ENCODE data around the gene ABHD17A. TPM values are rescaled to one million over a fixed set of nuclear protein-coding genes. Genes with fewer than 3 reads are reported as not detected.
"Not testable (repeated sequence)": the region's sequence is repeated elsewhere in the genome, so short reads cannot be mapped to it uniquely, and the experiment has no call there.

Gene ABHD17A
- total RNA-seq, 2 donors from 2014 or later = 49.9 to 51.4 TPM

- no peak for DNase-seq (ENCODE audit: low spot score)
- intact Hi-C loops (cut with DNase I) = no loop called here
Measured at GRCh38 chr19:1884291-1884718, 991 bp downstream of the ABHD17A start.

- intact Hi-C loops (cut with DNase I) = no loop called here
- no peak for DNase-seq (ENCODE audit: low spot score)
Measured at GRCh38 chr19:1883784-1884183, 1.5 kb downstream of the ABHD17A start.

- no peak for DNase-seq (ENCODE audit: low spot score)
- intact Hi-C loops (cut with DNase I) = no loop called here
Measured at GRCh38 chr19:1882786-1883692, 2.3 kb downstream of the ABHD17A start.

- DNase-seq (ENCODE audit: low spot score) = no peak
- intact Hi-C loops (cut with DNase I) = no loop called here
Measured at GRCh38 chr19:1882089-1882785, 3.1 kb downstream of the ABHD17A start.

GRCh38 chr19:1881393-1882088 is 3.8 kb downstream of the ABHD17A start:
- intact Hi-C loops (cut with DNase I); DNase-seq (ENCODE audit: low spot score): not testable (repeated sequence)

- intact Hi-C loops (cut with DNase I) = no loop called here
- DNase-seq (ENCODE audit: low spot score) = no peak
Measured at GRCh38 chr19:1880611-1881392, 4.5 kb downstream of the ABHD17A start.

GRCh38 chr19:1879982-1880381 is 5.3 kb downstream of the ABHD17A start:
- DNase-seq (ENCODE audit: low spot score); intact Hi-C loops (cut with DNase I): not testable (repeated sequence)

DNA sequence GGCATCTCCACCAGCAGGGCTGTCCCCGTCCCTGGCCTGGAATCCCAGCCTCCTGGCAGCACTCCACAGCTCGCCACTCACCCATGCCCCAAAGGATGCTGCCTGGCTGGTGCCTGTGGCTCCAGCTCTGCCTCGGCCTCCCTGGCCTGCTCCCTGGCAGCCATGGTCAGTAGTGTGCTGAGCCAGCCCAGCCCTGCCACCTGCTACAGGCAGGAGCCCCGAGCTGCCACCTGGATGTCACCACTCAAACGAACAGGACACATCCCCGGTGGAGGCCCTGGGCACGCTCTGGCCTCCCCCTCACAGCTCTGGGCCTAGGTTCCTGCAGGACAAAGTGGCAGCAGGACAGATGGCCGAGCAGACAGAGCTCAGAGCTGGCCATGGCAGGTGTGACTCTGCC is 6.7 kb downstream of the ABHD17A start:
- DNase-seq (ENCODE audit: low spot score); intact Hi-C loops (cut with DNase I): not testable (repeated sequence)

GRCh38 chr19:1877280-1877660 is 8.0 kb downstream of the ABHD17A start:
- intact Hi-C loops (cut with DNase I); DNase-seq (ENCODE audit: low spot score): not testable (repeated sequence)

GRCh38 chr19:1876496-1877279 is 8.6 kb downstream of the ABHD17A start:
- intact Hi-C loops (cut with DNase I); DNase-seq (ENCODE audit: low spot score): not testable (repeated sequence)

GRCh38 chr19:1875646-1876495 is 9.4 kb downstream of the ABHD17A start:
- peak; percentile 98 for DNase-seq (ENCODE audit: low spot score)
- intact Hi-C loops (cut with DNase I) = no loop called here

DNA sequence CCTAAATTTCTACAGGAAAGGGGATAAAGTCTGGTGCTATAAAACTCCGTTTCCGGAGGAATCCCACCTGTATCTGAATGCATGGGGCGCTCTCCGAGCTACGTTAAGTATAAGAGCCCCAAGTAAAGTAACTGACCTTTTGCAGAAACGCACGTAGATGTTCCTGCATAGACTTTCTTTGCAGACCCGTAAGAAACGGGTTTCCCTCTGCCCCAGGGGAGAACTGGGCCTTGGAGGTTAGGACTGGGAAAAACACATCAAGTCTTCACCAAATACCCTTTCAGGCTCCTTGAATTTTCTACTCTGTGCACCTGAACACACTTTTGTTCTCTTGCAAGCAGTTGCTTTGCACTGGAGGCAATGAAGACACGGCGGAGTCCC is 10.0 kb downstream of the ABHD17A start:
- DNase-seq (ENCODE audit: low spot score); intact Hi-C loops (cut with DNase I): not testable (repeated sequence)

DNA sequence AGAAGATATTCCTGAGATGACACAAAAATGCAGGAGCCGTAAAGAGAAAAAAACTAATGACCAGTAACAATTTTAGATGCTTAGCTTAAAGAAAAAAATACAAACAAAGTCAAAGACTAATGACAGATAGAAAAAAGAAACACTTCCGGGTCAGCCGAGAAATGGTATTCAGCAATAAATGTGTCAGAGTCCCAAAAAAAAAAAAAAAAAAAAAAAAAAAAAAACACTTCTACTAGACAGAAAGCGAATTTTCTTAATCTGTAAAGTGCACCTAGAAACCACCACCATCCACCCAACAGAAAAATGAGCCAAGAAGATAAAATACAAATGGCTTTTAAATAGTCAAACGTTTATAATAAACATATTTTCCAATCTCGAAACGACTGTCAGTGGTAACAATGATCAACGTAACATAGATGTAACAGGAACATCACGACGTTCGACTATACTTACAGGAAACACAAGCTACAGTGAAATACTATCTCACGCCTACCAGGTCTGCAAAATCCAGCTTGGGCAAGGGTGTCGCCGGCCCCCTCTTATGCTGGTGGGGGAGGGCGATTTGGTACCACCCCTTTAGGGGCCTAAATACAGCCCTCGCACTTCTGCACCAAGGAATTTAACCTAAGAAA is 10.6 kb downstream of the ABHD17A start:
- intact Hi-C loops (cut with DNase I) = no loop called here

GRCh38 chr19:1873524-1874473 is 11.5 kb downstream of the ABHD17A start:
- intact Hi-C loops (cut with DNase I) = no loop called here
- no peak for DNase-seq (ENCODE audit: low spot score)

More for the DNA sequence above, 10.6 kb downstream of the ABHD17A start:
- DNase-seq (ENCODE audit: low spot score) = no peak

DNA sequence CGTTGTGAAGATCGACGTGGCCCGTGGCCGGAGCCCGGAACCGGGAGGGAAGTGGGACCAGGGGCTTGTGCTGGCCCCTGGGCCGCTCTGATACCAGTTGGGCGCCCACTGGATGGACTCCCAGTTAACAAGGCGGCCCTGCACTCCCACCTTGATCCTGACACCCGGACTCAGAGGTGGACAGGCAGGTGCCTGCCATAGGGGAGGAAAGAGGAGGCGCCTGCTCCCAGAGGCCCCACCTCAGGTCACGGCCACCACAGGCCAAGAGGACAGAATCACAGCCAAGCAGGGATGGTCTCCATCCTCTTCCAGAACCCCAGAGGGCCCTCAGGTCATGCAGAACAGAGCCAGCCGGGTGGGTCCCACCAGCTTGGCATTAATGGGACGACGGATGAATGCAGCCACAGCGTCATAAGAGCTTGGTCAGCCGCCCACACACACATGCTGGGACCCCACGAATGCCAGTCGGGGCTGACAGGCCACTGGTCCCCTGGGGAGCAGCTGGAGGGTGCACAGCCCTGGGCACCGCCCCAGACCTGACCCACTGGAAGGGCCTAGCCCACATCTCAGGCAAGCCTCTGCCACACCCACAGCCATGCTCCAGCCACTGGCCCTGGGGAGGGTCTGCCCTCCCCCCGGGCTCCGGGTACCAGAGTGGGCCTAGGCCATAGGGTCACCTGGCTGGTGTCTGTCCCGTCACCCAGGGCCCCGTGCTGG is 12.3 kb downstream of the ABHD17A start:
- DNase-seq (ENCODE audit: low spot score) = no peak
- intact Hi-C loops (cut with DNase I) = no loop called here

Measured in posterior vena cava (tissue), 2 donors.